Measurements from ENCODE around the gene XRCC3.

- TF ChIP-seq CTCF (conservative IDR thresholded peaks at IDR 0.05 in 1 of 2, IDR thresholded peaks at IDR 0.05 in 1 of 2; ENCODE audit: extremely low read depth in 1 of 2, insufficient read depth in 1 of 2, low read depth in 1 of 2, low read length in 2 of 2) (no peak), EZH2 (IDR thresholded peaks at IDR 0.05; ENCODE audit: borderline replicate concordance, low read length) (no peak)
These were observed 19.8 kb downstream of the XRCC3 start for GRCh38 chr14:103695296-103696069.
